Esophagus squamous epithelium (tissue), 5 donors: Measurements from ENCODE around the gene SIPA1L2. TPM values are rescaled to one million over a fixed set of nuclear protein-coding genes. Genes with fewer than 3 reads are reported as not detected.

Experiments used
- DNase-seq: peaks from one replicate; lab custom pipeline; 2025; lab: John Stamatoyannopoulos, UW
- H3K27ac ChIP-seq, 4 donors: fragments of 200-600 bp; sonication (generic); one replicate each; pipeline ENCODE4 v1.5.1; 2016 to 2019; ENCODE audit warnings: mild to moderate bottlenecking in 1 of 4
- H3K27me3 ChIP-seq, 4 donors: fragments of 200-600 bp; sonication (generic); 1 replicate in 3 of 4; 2 replicates in 1 of 4; pipeline versions ENCODE4 v1.5.1 to v1.6.0; 2017 to 2021; ENCODE audit warnings: antibody characterized with exemption in 1 of 4
- H3K36me3 ChIP-seq, 3 donors: fragments of 200-600 bp; sonication (generic); one replicate each; pipeline ENCODE4 v1.5.1; 2016 to 2019
- H3K4me1 ChIP-seq, 3 donors: fragments of 200-600 bp; sonication (generic); one replicate each; pipeline ENCODE4 v1.5.1; 2017 to 2019
- H3K4me3 ChIP-seq, 4 donors: fragments of 200-600 bp; sonication (generic); 1 replicate in 3 of 4; 2 replicates in 1 of 4; pipeline ENCODE4 v1.5.1; 2016 to 2019; ENCODE audit warnings: mild to moderate bottlenecking in 2 of 4, moderate library complexity in 1 of 4
- H3K9me3 ChIP-seq, 3 donors: fragments of 200-600 bp; sonication (generic); one replicate each; pipeline ENCODE4 v1.5.1; 2016 to 2019
- POLR2A ChIP-seq, 4 donors: fragments of 450-650 bp; IDR thresholded peaks; one replicate each; pipeline ENCODE4 v1.6.1; 2017; ENCODE audit warnings: antibody characterized with exemption in 4 of 4, mild to moderate bottlenecking in 4 of 4, moderate library complexity in 3 of 4
- WGBS, 2 donors: methylation state at CpG; one replicate each; pipeline ENCODE4 v1.1.5; 2018; 5-methylcytosine and 5-hydroxymethylcytosine counted together
- intact Hi-C: fragments of 100-400 bp; cut with DNase I; formaldehyde crosslinking; loops from one replicate; pipeline ENCODE4 v1.15.0; 2022
- total RNA-seq, 4 donors: library from RNA; depleted of rRNA; stranded (reverse); fragments of >200 nt; gene quantifications; one replicate each; pipeline ENCODE4 v1.1.0, GENCODE V29; 2016
- TF ChIP-seq, protein P1 (sequence below), 6 experiments: fragments of 450-650 bp in 4 of 6; fragments of 200-600 bp in 2 of 6; sonication (generic) in 2 of 6; IDR thresholded peaks; one replicate each; pipeline ENCODE4 v1.5.1; 2016 to 2019; ENCODE audit warnings: antibody characterized with exemption in 6 of 6, mild to moderate bottlenecking in 4 of 6, moderate library complexity in 4 of 6
- donor health status: DM: yes; HTN: yes; CAD: no.

The SIPA1L2 gene
- total RNA-seq, 4 donors from 2014 or later = 29.5 to 51.3 (median 46.0) TPM

DNA sequence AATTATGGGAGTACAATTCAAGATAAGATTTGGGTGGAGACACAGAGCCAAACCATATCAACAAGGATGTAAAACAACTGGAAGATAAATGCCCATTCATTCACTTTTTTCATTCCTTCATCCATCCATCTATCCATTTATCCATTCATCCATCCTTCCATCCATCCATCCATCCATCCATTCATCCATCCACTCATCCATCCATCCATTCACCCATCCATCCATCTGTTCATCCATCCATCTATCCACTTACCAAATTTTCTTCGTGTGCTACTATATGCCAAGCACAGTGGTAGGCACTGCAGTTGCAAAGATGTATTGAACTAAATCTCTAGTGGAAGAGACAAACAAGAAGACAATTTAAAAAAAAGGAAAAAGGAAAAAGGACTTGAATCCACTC lies 14.3 kb upstream of the SIPA1L2 start:
- no peak for DNase-seq
- 83 to 92% methylated on average over 1 of the region's 1 CpG for WGBS, 2 donors
- intact Hi-C loops = no loop called here

DNA sequence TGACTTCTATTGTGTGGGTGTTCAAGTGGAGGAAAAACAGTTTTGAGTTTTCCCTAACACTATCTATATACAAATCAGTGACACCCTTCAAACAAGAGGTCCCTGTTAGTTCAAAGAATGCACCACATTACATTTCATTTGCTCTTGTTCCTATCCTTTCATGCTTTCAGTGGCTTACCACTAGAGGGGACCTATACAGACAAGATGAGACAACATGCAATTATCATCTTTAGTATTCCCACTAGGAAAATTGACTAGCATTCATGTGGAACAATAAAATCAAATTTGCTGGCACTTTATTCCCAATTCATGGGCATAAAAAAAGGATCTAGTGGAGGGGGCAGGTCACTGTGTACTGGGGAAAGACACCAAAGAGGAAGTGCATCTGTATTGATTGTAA lies 13.3 kb upstream of the SIPA1L2 start:
- no peak overlapping the region for H3K4me3 ChIP-seq
- no peak overlapping the region for H3K27ac ChIP-seq
- no peaks in the 10 kb centered on the region for H3K9me3 ChIP-seq
- intact Hi-C loops = no loop called here
- H3K4me1 ChIP-seq = peaks cover 0 to 28% (median 3%) of the 10 kb centered on the region in 3 donors
- DNase-seq = no peak
- TF ChIP-seq, protein P1, sequence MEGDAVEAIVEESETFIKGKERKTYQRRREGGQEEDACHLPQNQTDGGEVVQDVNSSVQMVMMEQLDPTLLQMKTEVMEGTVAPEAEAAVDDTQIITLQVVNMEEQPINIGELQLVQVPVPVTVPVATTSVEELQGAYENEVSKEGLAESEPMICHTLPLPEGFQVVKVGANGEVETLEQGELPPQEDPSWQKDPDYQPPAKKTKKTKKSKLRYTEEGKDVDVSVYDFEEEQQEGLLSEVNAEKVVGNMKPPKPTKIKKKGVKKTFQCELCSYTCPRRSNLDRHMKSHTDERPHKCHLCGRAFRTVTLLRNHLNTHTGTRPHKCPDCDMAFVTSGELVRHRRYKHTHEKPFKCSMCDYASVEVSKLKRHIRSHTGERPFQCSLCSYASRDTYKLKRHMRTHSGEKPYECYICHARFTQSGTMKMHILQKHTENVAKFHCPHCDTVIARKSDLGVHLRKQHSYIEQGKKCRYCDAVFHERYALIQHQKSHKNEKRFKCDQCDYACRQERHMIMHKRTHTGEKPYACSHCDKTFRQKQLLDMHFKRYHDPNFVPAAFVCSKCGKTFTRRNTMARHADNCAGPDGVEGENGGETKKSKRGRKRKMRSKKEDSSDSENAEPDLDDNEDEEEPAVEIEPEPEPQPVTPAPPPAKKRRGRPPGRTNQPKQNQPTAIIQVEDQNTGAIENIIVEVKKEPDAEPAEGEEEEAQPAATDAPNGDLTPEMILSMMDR (IDR thresholded peaks at IDR 0.05) = no peak
- no peak for TF ChIP-seq POLR2A (IDR thresholded peaks at IDR 0.05)
- no peaks in the 10 kb centered on the region for H3K36me3 ChIP-seq
- no peaks in the 10 kb centered on the region for H3K27me3 ChIP-seq

More for the DNA sequence above, 14.3 kb upstream of the SIPA1L2 start:
- H3K27me3 ChIP-seq = no peaks in the 10 kb centered on the region
- H3K36me3 ChIP-seq = no peaks in the 10 kb centered on the region
- H3K9me3 ChIP-seq = no peaks in the 10 kb centered on the region
- TF ChIP-seq POLR2A (IDR thresholded peaks at IDR 0.05) = no peak
- TF ChIP-seq, protein P1 (IDR thresholded peaks at IDR 0.05) = no peak
- no peak overlapping the region for H3K4me3 ChIP-seq
- no peak overlapping the region for H3K27ac ChIP-seq
- H3K4me1 ChIP-seq = peaks cover 0 to 37% (median 8%) of the 10 kb centered on the region in 3 donors

DNA sequence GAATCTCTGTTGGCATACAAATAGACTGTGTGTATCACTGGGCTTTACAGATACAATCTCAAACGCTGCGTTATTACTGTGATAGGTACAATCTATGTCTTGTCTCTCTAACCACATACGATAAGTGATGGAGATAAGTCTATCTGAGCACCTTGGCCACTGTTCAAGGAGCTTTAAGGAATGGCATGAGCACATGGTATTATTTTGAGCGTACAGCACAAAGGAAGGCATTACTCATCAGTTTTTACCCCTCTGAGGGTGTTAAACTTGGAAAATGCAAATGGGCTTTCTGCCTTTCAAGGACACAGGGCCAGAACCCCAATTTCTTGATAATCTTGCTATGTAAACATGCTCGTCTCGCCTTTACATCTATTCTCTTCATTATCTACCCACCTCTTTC lies 11.6 kb upstream of the SIPA1L2 start:
- TF ChIP-seq, protein P1 (IDR thresholded peaks at IDR 0.05) = no peak
- TF ChIP-seq POLR2A (IDR thresholded peaks at IDR 0.05) = no peak
- intact Hi-C loops = no loop called here
- Histone ChIP-seq H3K27me3 (no peaks in the 10 kb centered on the region), H3K36me3 (no peaks in the 10 kb centered on the region), H3K4me3 (no peak overlapping the region), H3K9me3 (no peaks in the 10 kb centered on the region), H3K27ac (no peak overlapping the region), H3K4me1 (peaks cover 0 to 13% (median 0%) of the 10 kb centered on the region in 3 donors)
- DNase-seq = no peak
- WGBS, 2 donors = 59 to 81% methylated on average over 5 to 6 of the region's 6 CpGs

DNA sequence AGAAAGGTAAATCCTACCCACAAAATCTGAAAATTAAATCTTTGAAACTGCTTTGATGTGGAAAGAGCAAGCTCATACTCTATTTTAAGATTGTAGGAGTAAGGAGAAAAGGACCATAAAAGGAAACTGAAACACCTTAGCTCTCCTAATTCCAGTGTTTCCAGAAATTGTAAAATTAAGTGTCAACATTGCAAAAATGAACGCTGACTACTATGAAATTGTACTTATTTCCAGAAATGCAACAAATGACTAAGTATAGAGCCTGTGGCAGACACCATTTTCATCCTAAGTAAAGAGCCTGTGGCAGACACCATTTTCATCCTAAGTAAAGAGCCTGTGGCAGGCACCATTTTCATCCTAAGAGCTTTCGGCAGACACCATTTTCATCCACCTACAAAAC lies 6.9 kb upstream of the SIPA1L2 start:
- Histone ChIP-seq H3K9me3 (no peaks in the 10 kb centered on the region), H3K27me3 (no peaks in the 10 kb centered on the region), H3K4me1 (no peaks in the 10 kb centered on the region), H3K36me3 (no peaks in the 10 kb centered on the region), H3K4me3 (no peak overlapping the region), H3K27ac (no peak overlapping the region)
- intact Hi-C loops = loop anchor here (10.0 kb wide), 2 partner anchors 318 to 608 kb away; partner anchors contain the start of gene NTPCR
- no peak for DNase-seq
- WGBS, 2 donors = 77 to 85% methylated on average over 2 of the region's 2 CpGs
- TF ChIP-seq, protein P1 (IDR thresholded peaks at IDR 0.05) = no peak
- no peak for TF ChIP-seq POLR2A (IDR thresholded peaks at IDR 0.05)

DNA sequence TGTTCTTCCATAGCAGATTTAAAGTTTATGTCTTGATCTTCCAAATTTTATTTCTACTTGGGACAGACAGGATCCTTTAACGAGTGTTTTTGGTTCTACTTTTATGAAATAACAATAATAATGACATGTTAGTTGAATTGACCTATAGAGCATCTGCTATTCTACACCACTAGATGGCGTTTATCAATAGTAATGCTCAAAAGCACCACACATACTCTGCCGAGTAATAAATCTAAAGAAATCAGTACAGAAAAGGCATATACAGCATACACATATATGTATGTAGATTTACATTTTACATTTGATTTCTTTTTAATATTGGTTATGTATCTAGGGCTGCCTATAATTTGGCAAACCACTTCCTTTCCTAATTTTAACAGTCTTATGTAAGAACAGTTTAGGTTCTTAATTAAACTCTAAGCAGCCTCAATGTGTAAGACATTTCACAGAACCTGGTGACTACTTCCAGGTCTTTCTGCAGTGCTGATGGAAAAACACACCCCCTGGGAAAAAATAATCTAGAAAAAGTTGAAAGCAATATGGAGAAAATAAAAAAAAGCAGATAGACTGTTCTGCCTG lies 5.9 kb upstream of the SIPA1L2 start:
- Histone ChIP-seq H3K36me3 (no peaks in the 10 kb centered on the region), H3K4me1 (peaks cover 3 to 5% (median 4%) of the 10 kb centered on the region in 3 donors), H3K27me3 (no peaks in the 10 kb centered on the region), H3K27ac (no peak overlapping the region), H3K4me3 (no peak overlapping the region), H3K9me3 (no peaks in the 10 kb centered on the region)
- TF ChIP-seq POLR2A (IDR thresholded peaks at IDR 0.05) = no peak
- TF ChIP-seq, protein P1 (IDR thresholded peaks at IDR 0.05) = peak; percentile 49 to 90 (median 80)
- no peak for DNase-seq
- WGBS, 2 donors = 0 to 1% methylated on average over 3 of the region's 3 CpGs
- intact Hi-C loops = loop anchor here (10.0 kb wide), 2 partner anchors 319 to 609 kb away; partner anchors contain the start of gene NTPCR
